Neural cell (in vitro differentiated cells): ENCODE measurements around the gene SMG1.

Source experiments
- CTCF ChIP-seq: fragments of 450-650 bp; IDR thresholded peaks from 2 replicates; pipeline ENCODE4 v1.5.1; 2014; ENCODE audit warnings: antibody characterized with exemption, mild to moderate bottlenecking, moderate library complexity; ENCODE audit not compliant: poor library complexity, severe bottlenecking
- EZH2 ChIP-seq: fragments of 200-600, 300-800 bp; shearing (Covaris generic), sonication (generic); IDR thresholded peaks from 2 replicates; pipeline ENCODE4 v1.6.1; 2014; ENCODE audit warnings: antibody characterized with exemption, low read length, borderline replicate concordance, mild to moderate bottlenecking; ENCODE audit not compliant: insufficient read depth, poor library complexity, severe bottlenecking
- MXI1 ChIP-seq: fragments of 450-650 bp; conservative IDR thresholded peaks from 2 replicates; pipeline ENCODE4 v1.6.1; 2014; ENCODE audit warnings: antibody characterized with exemption, mild to moderate bottlenecking; ENCODE audit not compliant: poor library complexity, severe bottlenecking
- POLR2AphosphoS5 ChIP-seq: IDR thresholded peaks from 2 replicates; pipeline ENCODE4 v1.6.1; 2012
- RAD21 ChIP-seq: fragments of 450-650 bp; conservative IDR thresholded peaks from 2 replicates; pipeline ENCODE4 v1.6.1; 2014; ENCODE audit warnings: antibody characterized with exemption, mild to moderate bottlenecking, moderate library complexity
- REST ChIP-seq: IDR thresholded peaks from 2 replicates; pipeline ENCODE4 v1.6.1; 2012; ENCODE audit warnings: borderline replicate concordance
- SMC3 ChIP-seq: fragments of 450-650 bp; conservative IDR thresholded peaks from 2 replicates; pipeline ENCODE4 v1.6.1; 2014; ENCODE audit warnings: antibody characterized with exemption, mild to moderate bottlenecking, moderate library complexity; ENCODE audit not compliant: poor library complexity
- TAF1 ChIP-seq: IDR thresholded peaks from 2 replicates; pipeline ENCODE4 v1.6.1; 2012; ENCODE audit warnings: low read depth

GRCh38 chr16:18931756-18932155 is 5.5 kb upstream of the SMG1 start:
- TF ChIP-seq CTCF (no peak), RAD21 (no peak), EZH2 (no peak), TAF1 (no peak), MXI1 (no peak), POLR2AphosphoS5 (no peak), REST (no peak), SMC3 (no peak)
